H9 (cell line): ENCODE data around the gene VPS39. TPM values are rescaled to one million over a fixed set of nuclear protein-coding genes. Genes with fewer than 3 reads are reported as not detected.

ENCODE experiments used
- DNase-seq: peaks from one replicate; pipeline ENCODE4 v3.0.0-alpha.2; 2017
- H2AFZ ChIP-seq: one replicate; pipeline ENCODE4 v1.6.1; 2013; ENCODE audit warnings: mild to moderate bottlenecking, low read length, control low read depth, moderate library complexity
- H2AK5ac ChIP-seq: 2 replicates; pipeline ENCODE4 v1.6.1; 2013; ENCODE audit warnings: low read length, control low read depth, mixed read lengths; ENCODE audit not compliant: insufficient read length
- H2BK120ac ChIP-seq: one replicate; pipeline ENCODE4 v1.6.1; 2013; ENCODE audit warnings: low read depth, mild to moderate bottlenecking, low read length, control low read depth, inconsistent platforms; ENCODE audit not compliant: poor library complexity, severe bottlenecking
- H2BK12ac ChIP-seq: 2 replicates; pipeline ENCODE4 v1.6.1; 2013; ENCODE audit warnings: low read length, control low read depth, mixed read lengths, low read depth; ENCODE audit not compliant: insufficient read length
- H2BK15ac ChIP-seq: 2 replicates; pipeline ENCODE4 v1.6.1; 2013; ENCODE audit warnings: low read depth, low read length, control low read depth
- H2BK20ac ChIP-seq: one replicate; pipeline ENCODE4 v1.6.1; 2013; ENCODE audit warnings: low read depth, mild to moderate bottlenecking, low read length, control low read depth, inconsistent platforms; ENCODE audit not compliant: poor library complexity, severe bottlenecking
- H2BK5ac ChIP-seq: 2 replicates; pipeline ENCODE4 v1.6.1; 2013; ENCODE audit warnings: low read length, control low read depth, mixed read lengths; ENCODE audit not compliant: insufficient read length
- H3K14ac ChIP-seq: 2 replicates; pipeline ENCODE4 v1.6.1; 2013; ENCODE audit warnings: low read length, control low read depth; ENCODE audit not compliant: insufficient read depth
- H3K18ac ChIP-seq: 2 replicates; pipeline ENCODE4 v1.6.1; 2013; ENCODE audit warnings: low read depth, mild to moderate bottlenecking, mixed read lengths, low read length, control low read depth; ENCODE audit not compliant: insufficient read length
- H3K23ac ChIP-seq: 2 replicates; pipeline ENCODE4 v1.6.1; 2013; ENCODE audit warnings: low read length, control low read depth, mixed read lengths, low read depth; ENCODE audit not compliant: insufficient read length
- H3K23me2 ChIP-seq: 2 replicates; pipeline ENCODE4 v1.6.1; 2013; ENCODE audit warnings: low read depth, mild to moderate bottlenecking, mixed read lengths, low read length, control low read depth; ENCODE audit not compliant: insufficient read length, poor library complexity, severe bottlenecking
- H3K27ac ChIP-seq: 2 replicates; pipeline ENCODE4 v1.5.1; 2013; ENCODE audit warnings: low read length, control low read depth, mixed read lengths, low read depth; ENCODE audit not compliant: insufficient read length
- H3K27me3 ChIP-seq: 2 replicates; pipeline ENCODE4 v1.6.1; 2013; ENCODE audit warnings: low read length, control low read depth, inconsistent platforms; ENCODE audit not compliant: insufficient read depth
- H3K4ac ChIP-seq: 2 replicates; pipeline ENCODE4 v1.6.1; 2013; ENCODE audit warnings: low read depth, mild to moderate bottlenecking, control low read depth, inconsistent platforms, low read length, moderate library complexity
- H3K4me1 ChIP-seq: 2 replicates; pipeline ENCODE4 v1.6.1; 2013; ENCODE audit warnings: low read length, control low read depth, inconsistent platforms; ENCODE audit not compliant: insufficient read depth
- H3K4me2 ChIP-seq: 2 replicates; pipeline ENCODE4 v1.6.1; 2013; ENCODE audit warnings: low read length, control low read depth, mixed read lengths; ENCODE audit not compliant: insufficient read length, insufficient read depth
- H3K56ac ChIP-seq: 2 replicates; pipeline ENCODE4 v1.6.1; 2013; ENCODE audit warnings: low read depth, mild to moderate bottlenecking, mixed read lengths, low read length, control low read depth; ENCODE audit not compliant: insufficient read length
- H3K79me1 ChIP-seq: 2 replicates; pipeline ENCODE4 v1.6.1; 2013; ENCODE audit warnings: low read depth, mild to moderate bottlenecking, moderate library complexity, low read length, control low read depth, inconsistent platforms; ENCODE audit not compliant: insufficient read depth, poor library complexity, severe bottlenecking
- H3K79me2 ChIP-seq: 2 replicates; pipeline ENCODE4 v1.6.1; 2013; ENCODE audit warnings: low read length, control low read depth, inconsistent platforms; ENCODE audit not compliant: insufficient read depth
- H3K9ac ChIP-seq: 2 replicates; pipeline ENCODE4 v1.6.1; 2013; ENCODE audit warnings: low read length, control low read depth, mixed read lengths; ENCODE audit not compliant: insufficient read length; ENCODE audit errors: extremely low read depth
- H3K9me3 ChIP-seq: one replicate; pipeline ENCODE4 v1.6.1; 2013; ENCODE audit warnings: low read depth, low read length, inconsistent platforms; ENCODE audit not compliant: control insufficient read depth
- H3T11ph ChIP-seq: one replicate; pipeline ENCODE4 v1.6.1; 2013; ENCODE audit warnings: mild to moderate bottlenecking, low read length, control low read depth, inconsistent platforms
- H4K20me1 ChIP-seq: one replicate; pipeline ENCODE4 v1.6.1; 2013; ENCODE audit not compliant: control insufficient read depth, insufficient read length, insufficient read depth
- H4K5ac ChIP-seq: 2 replicates; pipeline ENCODE4 v1.6.1; 2013; ENCODE audit warnings: low read depth, mild to moderate bottlenecking, mixed read lengths, low read length, control low read depth; ENCODE audit not compliant: insufficient read length
- H4K8ac ChIP-seq: replicated peaks from 2 replicates; pipeline ENCODE4 v1.6.1; 2013; ENCODE audit warnings: low read length, control low read depth, mixed read lengths, low read depth; ENCODE audit not compliant: insufficient read length
- H4K91ac ChIP-seq: 2 replicates; pipeline ENCODE4 v1.6.1; 2013; ENCODE audit warnings: low read depth, mild to moderate bottlenecking, moderate library complexity, mixed read lengths, low read length, control low read depth; ENCODE audit not compliant: insufficient read length
- H3K27ac Mint-ChIP-seq, 3 experiments: 2 replicates in 2 of 3; 3 replicates in 1 of 3; pipeline ENCODE4 v1.8.0; 2020 to 2021; ENCODE audit warnings: mixed read lengths in 3 of 3, mild to moderate bottlenecking in 1 of 3, moderate library complexity in 1 of 3
- H3K27me3 Mint-ChIP-seq: 2 replicates; pipeline ENCODE4 v1.8.0; 2021; ENCODE audit warnings: low read depth, mild to moderate bottlenecking, moderate library complexity, mixed read lengths
- H3K36me3 Mint-ChIP-seq, 3 experiments: 2 replicates in 2 of 3; 3 replicates in 1 of 3; pipeline ENCODE4 v1.8.0; 2020 to 2021; ENCODE audit warnings: low read depth in 3 of 3, mixed read lengths in 3 of 3; ENCODE audit not compliant: insufficient read depth in 1 of 3
- H3K4me1 Mint-ChIP-seq, 2 experiments: 2 replicates each; pipeline ENCODE4 v1.8.0; 2020; ENCODE audit warnings: mixed read lengths in 2 of 2
- H3K4me3 Mint-ChIP-seq, 2 experiments: 2 replicates in 1 of 2; 3 replicates in 1 of 2; pipeline ENCODE4 v1.8.0; 2020 to 2021; ENCODE audit warnings: mild to moderate bottlenecking in 2 of 2, mixed read lengths in 2 of 2, moderate library complexity in 1 of 2
- H3K9me3 Mint-ChIP-seq, 2 experiments: 2 replicates in 1 of 2; 3 replicates in 1 of 2; pipeline ENCODE4 v1.8.0; 2020; ENCODE audit warnings: mild to moderate bottlenecking in 2 of 2, mixed read lengths in 2 of 2, moderate library complexity in 1 of 2
- WGBS: extraction: QIAGEN DNeasy Blood & Tissue Kit; methylation state at CpG from one replicate; pipeline ENCODE4 v1.1.7; 2013; ENCODE audit warnings: missing lambda C conversion rate, low lambda C conversion rate, mixed read lengths; ENCODE audit not compliant: insufficient read length; ENCODE audit errors: extremely low coverage; 5-methylcytosine and 5-hydroxymethylcytosine counted together
- total RNA-seq: library from RNA; stranded (reverse); gene quantifications from 2 replicates; pipeline ENCODE4 v1.2.1, GENCODE V29; 2021
- TF ChIP-seq, protein P1 (sequence below): fragments of 200-600 bp; sonication (generic); conservative IDR thresholded peaks from 3 replicates; pipeline ENCODE4 v1.8.0; 2021; ENCODE audit warnings: antibody characterized with exemption, mild to moderate bottlenecking

The VPS39 gene
- total RNA-seq, 1 experiment from 2014 or later, result 48.6 TPM

DNA sequence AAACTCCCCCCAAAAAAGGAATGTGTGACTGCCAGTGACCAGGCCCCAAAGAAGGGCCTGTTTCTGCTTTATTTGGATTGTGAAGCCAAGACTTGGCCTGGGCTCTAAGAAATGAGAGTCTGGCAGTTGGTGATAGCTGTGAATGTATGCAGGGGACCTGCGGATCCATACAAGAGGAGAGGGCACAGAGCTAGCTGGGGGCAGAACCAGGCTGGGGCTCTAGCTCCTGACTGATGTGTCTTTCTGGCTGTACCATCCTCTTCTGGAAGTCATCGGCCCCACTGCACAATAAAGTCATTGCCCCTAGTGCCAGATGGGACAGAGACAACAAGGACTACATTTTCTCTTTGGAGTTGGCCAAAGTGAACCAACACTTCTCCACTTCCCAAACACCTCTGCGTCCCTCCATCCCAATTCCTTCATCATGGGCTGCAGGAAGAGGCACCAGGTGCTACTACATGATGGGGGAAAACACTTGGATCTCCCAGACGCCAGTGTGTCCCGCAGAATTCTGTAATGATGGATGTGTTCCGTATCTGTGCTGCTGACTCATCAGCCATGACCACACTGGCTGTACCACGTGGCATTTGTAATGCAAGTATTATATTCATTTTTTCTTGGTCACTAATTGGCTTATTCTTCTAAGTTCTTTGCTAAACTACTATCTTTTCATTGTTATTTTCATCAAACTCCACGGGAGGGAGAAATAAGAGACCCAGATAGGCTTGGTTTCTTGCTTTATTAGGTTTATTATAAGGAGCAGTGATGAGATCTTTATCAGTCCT, 49.9 kb downstream of the VPS39 start:
- Histone ChIP-seq H2BK20ac (no peak overlapping the region), H3K18ac (no peak overlapping the region), H3K23ac (no peak overlapping the region), H3K56ac (no peak overlapping the region), H3T11ph (no peak overlapping the region), H2BK12ac (no peak overlapping the region), H3K4me1 (no peaks in the 10 kb centered on the region), H3K79me2 (no peaks in the 10 kb centered on the region), H3K14ac (no peak overlapping the region), H3K23me2 (no peaks in the 10 kb centered on the region), H3K4me2 (no peak overlapping the region), H3K4ac (no peak overlapping the region), H3K79me1 (no peaks in the 10 kb centered on the region), H3K27me3 (no peaks in the 10 kb centered on the region), H2AFZ (no peak overlapping the region), H2BK120ac (no peak overlapping the region), H3K9me3 (no peaks in the 10 kb centered on the region), H4K20me1 (no peaks in the 10 kb centered on the region), H3K27ac (no peak overlapping the region), H4K5ac (no peak overlapping the region), H2BK15ac (no peak overlapping the region), H2BK5ac (no peak overlapping the region), H2AK5ac (no peak overlapping the region), H4K8ac (no peak overlapping the region), H4K91ac (no peak overlapping the region), H3K9ac (no peak overlapping the region)
- no peak overlapping the region for H3K4me3 Mint-ChIP-seq
- TF ChIP-seq, protein P1, sequence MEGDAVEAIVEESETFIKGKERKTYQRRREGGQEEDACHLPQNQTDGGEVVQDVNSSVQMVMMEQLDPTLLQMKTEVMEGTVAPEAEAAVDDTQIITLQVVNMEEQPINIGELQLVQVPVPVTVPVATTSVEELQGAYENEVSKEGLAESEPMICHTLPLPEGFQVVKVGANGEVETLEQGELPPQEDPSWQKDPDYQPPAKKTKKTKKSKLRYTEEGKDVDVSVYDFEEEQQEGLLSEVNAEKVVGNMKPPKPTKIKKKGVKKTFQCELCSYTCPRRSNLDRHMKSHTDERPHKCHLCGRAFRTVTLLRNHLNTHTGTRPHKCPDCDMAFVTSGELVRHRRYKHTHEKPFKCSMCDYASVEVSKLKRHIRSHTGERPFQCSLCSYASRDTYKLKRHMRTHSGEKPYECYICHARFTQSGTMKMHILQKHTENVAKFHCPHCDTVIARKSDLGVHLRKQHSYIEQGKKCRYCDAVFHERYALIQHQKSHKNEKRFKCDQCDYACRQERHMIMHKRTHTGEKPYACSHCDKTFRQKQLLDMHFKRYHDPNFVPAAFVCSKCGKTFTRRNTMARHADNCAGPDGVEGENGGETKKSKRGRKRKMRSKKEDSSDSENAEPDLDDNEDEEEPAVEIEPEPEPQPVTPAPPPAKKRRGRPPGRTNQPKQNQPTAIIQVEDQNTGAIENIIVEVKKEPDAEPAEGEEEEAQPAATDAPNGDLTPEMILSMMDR, result no peak
- H3K9me3 Mint-ChIP-seq, result no peaks in the 10 kb centered on the region
- peaks cover 3 to 5% of the 10 kb centered on the region in 2 experiments; a peak in 3 of 4 replicates for H3K4me1 Mint-ChIP-seq
- no CpG with 5 or more reads among the region's 8 CpGs for WGBS
- DNase-seq, result no peak
- peaks cover 11 to 46% (median 29%) of the 10 kb centered on the region in 3 experiments for H3K36me3 Mint-ChIP-seq
- H3K27ac Mint-ChIP-seq, result peak overlapping the region in 1 of 3 experiments; percentile 33; a peak in 1 of 7 replicates
- H3K27me3 Mint-ChIP-seq, result no peaks in the 10 kb centered on the region; the same call in 1 of the 2 replicates
